Trophoblast cell (in vitro differentiated cells and primary cell): ENCODE measurements around the gene PXDN.

ENCODE experiments used
- DNase-seq, 2 donors: peaks; one replicate each; pipeline ENCODE4 v3.0.0-alpha.2; 2016
- H2AFZ ChIP-seq: 2 replicates; pipeline ENCODE4 v1.6.1; 2013; ENCODE audit warnings: low read length, moderate library complexity, mild to moderate bottlenecking; ENCODE audit not compliant: insufficient read depth, poor library complexity
- H2AK5ac ChIP-seq: 2 replicates; pipeline ENCODE4 v1.6.1; 2013; ENCODE audit warnings: mild to moderate bottlenecking, low read length
- H2BK120ac ChIP-seq: 2 replicates; pipeline ENCODE4 v1.6.1; 2013; ENCODE audit warnings: low read length, mild to moderate bottlenecking, moderate library complexity; ENCODE audit not compliant: insufficient read depth, poor library complexity
- H2BK12ac ChIP-seq: 2 replicates; pipeline ENCODE4 v1.6.1; 2013; ENCODE audit warnings: mild to moderate bottlenecking, low read length, moderate library complexity
- H2BK5ac ChIP-seq: 2 replicates; pipeline ENCODE4 v1.6.1; 2013; ENCODE audit warnings: low read length, low read depth, moderate library complexity, mild to moderate bottlenecking; ENCODE audit not compliant: poor library complexity
- H3K14ac ChIP-seq: 2 replicates; pipeline ENCODE4 v1.6.1; 2013; ENCODE audit warnings: mild to moderate bottlenecking, low read length
- H3K18ac ChIP-seq: 2 replicates; pipeline ENCODE4 v1.6.1; 2013; ENCODE audit warnings: mild to moderate bottlenecking, low read length
- H3K23ac ChIP-seq: 2 replicates; pipeline ENCODE4 v1.6.1; 2013; ENCODE audit warnings: low read length
- H3K27ac ChIP-seq: 2 replicates; pipeline ENCODE4 v1.5.1; 2013; ENCODE audit warnings: low read depth, mild to moderate bottlenecking, inconsistent platforms, low read length, moderate library complexity
- H3K27me3 ChIP-seq: 2 replicates; pipeline ENCODE4 v1.6.1; 2013; ENCODE audit warnings: inconsistent platforms, mild to moderate bottlenecking, low read length, moderate library complexity; ENCODE audit not compliant: insufficient read depth
- H3K36me3 ChIP-seq, 2 experiments: 1 replicate in 1 of 2; 2 replicates in 1 of 2; pipeline ENCODE4 v1.6.1; 2013; ENCODE audit warnings: low read length in 2 of 2, mild to moderate bottlenecking in 2 of 2, moderate library complexity in 1 of 2; ENCODE audit not compliant: insufficient read depth in 2 of 2, control insufficient read depth in 1 of 2
- H3K4ac ChIP-seq: 2 replicates; pipeline ENCODE4 v1.6.1; 2013; ENCODE audit warnings: low read depth, mild to moderate bottlenecking, low read length, moderate library complexity
- H3K4me1 ChIP-seq, 2 experiments: 1 replicate in 1 of 2; 2 replicates in 1 of 2; pipeline ENCODE4 v1.6.1; 2013; ENCODE audit warnings: low read length in 2 of 2, mild to moderate bottlenecking in 2 of 2, moderate library complexity in 1 of 2; ENCODE audit not compliant: insufficient read depth in 2 of 2, control insufficient read depth in 1 of 2
- H3K4me2 ChIP-seq: 2 replicates; pipeline ENCODE4 v1.6.1; 2013; ENCODE audit warnings: inconsistent platforms, mild to moderate bottlenecking, low read length, moderate library complexity
- H3K4me3 ChIP-seq: 2 replicates; pipeline ENCODE4 v1.5.1; 2013; ENCODE audit warnings: mild to moderate bottlenecking, low read depth, low read length, inconsistent platforms
- H3K79me1 ChIP-seq: one replicate; pipeline ENCODE4 v1.6.1; 2013; ENCODE audit warnings: low read length
- H3K79me2 ChIP-seq: 2 replicates; pipeline ENCODE4 v1.6.1; 2013; ENCODE audit warnings: low read length, mild to moderate bottlenecking; ENCODE audit not compliant: control insufficient read depth, insufficient read depth, poor library complexity
- H3K9ac ChIP-seq: 2 replicates; pipeline ENCODE4 v1.6.1; 2013; ENCODE audit warnings: mild to moderate bottlenecking, low read length
- H3K9me3 ChIP-seq: 2 replicates; pipeline ENCODE4 v1.6.1; 2013; ENCODE audit warnings: low read depth, mild to moderate bottlenecking, control low read depth, inconsistent platforms, low read length; ENCODE audit not compliant: insufficient read depth
- H4K12ac ChIP-seq: 2 replicates; pipeline ENCODE4 v1.6.1; 2013; ENCODE audit warnings: low read depth, mild to moderate bottlenecking, low read length, moderate library complexity
- H4K8ac ChIP-seq: 2 replicates; pipeline ENCODE4 v1.6.1; 2013; ENCODE audit warnings: low read depth, mild to moderate bottlenecking, low read length, moderate library complexity
- H4K91ac ChIP-seq: one replicate; pipeline ENCODE4 v1.6.1; 2013; ENCODE audit warnings: low read depth, mild to moderate bottlenecking, low read length, moderate library complexity
- WGBS: extraction: QIAGEN DNeasy Blood & Tissue Kit; methylation state at CpG from one replicate; pipeline ENCODE4 v1.1.7; 2013; ENCODE audit warnings: missing lambda C conversion rate; ENCODE audit not compliant: insufficient read length, insufficient coverage; ENCODE audit errors: extremely low coverage; 5-methylcytosine and 5-hydroxymethylcytosine counted together

Gene PXDN

GRCh38 chr2:1742301-1742680, 2.0 kb downstream of the PXDN start:
- Histone ChIP-seq H3K79me1 (peaks cover 29% of the 10 kb centered on the region), H2BK12ac (no peak overlapping the region), H4K12ac (no peak overlapping the region), H2BK5ac (peak overlapping the region; percentile 13), H2BK120ac (no peak overlapping the region), H3K14ac (no peak overlapping the region), H3K9me3 (peaks cover 10% of the 10 kb centered on the region), H4K91ac (peak overlapping the region; percentile 5), H3K27ac (peak overlapping the region; percentile 96), H3K4me2 (peak overlapping the region; percentile 91), H3K4ac (peak overlapping the region; percentile 59), H2AFZ (no peak overlapping the region), H3K79me2 (peaks cover 25% of the 10 kb centered on the region), H3K36me3 (peaks cover 8 to 10% of the 10 kb centered on the region in 2 experiments), H3K4me3 (no peak overlapping the region), H3K18ac (no peak overlapping the region), H3K27me3 (no peaks in the 10 kb centered on the region), H3K4me1 (peaks cover 27 to 32% of the 10 kb centered on the region in 2 experiments), H4K8ac (no peak overlapping the region), H2AK5ac (no peak overlapping the region), H3K23ac (no peak overlapping the region), H3K9ac (no peak overlapping the region)
- no peak for DNase-seq
- no CpG with 5 or more reads among the region's 13 CpGs for WGBS

- H3K27ac ChIP-seq: peak overlapping the region; percentile 96
- H3K23ac ChIP-seq: no peak overlapping the region
- peak overlapping the region; percentile 10 for H4K8ac ChIP-seq
- H3K18ac ChIP-seq: peak overlapping the region; percentile 19
- no peak overlapping the region for H3K9ac ChIP-seq
- H3K4me2 ChIP-seq: peak overlapping the region; percentile 91
- peaks cover 8% of the 10 kb centered on the region for H3K9me3 ChIP-seq
- DNase-seq: no peak
- H3K4me1 ChIP-seq: peaks cover 30 to 34% of the 10 kb centered on the region in 2 experiments
- H3K79me1 ChIP-seq: peaks cover 29% of the 10 kb centered on the region
- H3K79me2 ChIP-seq: peaks cover 25% of the 10 kb centered on the region
- no peak overlapping the region for H4K12ac ChIP-seq
- no peaks in the 10 kb centered on the region for H3K27me3 ChIP-seq
- H2AK5ac ChIP-seq: no peak overlapping the region
- no peak overlapping the region for H3K4me3 ChIP-seq
- H2BK12ac ChIP-seq: no peak overlapping the region
- H3K4ac ChIP-seq: peak overlapping the region; percentile 59
- H3K36me3 ChIP-seq: peaks cover 8 to 10% of the 10 kb centered on the region in 2 experiments
- H4K91ac ChIP-seq: peak overlapping the region; percentile 5
- no peak overlapping the region for H2AFZ ChIP-seq
- no CpG with 5 or more reads among the region's 14 CpGs for WGBS
- peak overlapping the region; percentile 8 for H3K14ac ChIP-seq
- no peak overlapping the region for H2BK5ac ChIP-seq
- H2BK120ac ChIP-seq: no peak overlapping the region
These were observed 2.5 kb downstream of the PXDN start for GRCh38 chr2:1741851-1742250.

- Histone ChIP-seq H3K4me2 (no peak overlapping the region), H3K4me1 (peaks cover 31 to 35% of the 10 kb centered on the region in 2 experiments), H4K8ac (no peak overlapping the region), H3K27me3 (no peaks in the 10 kb centered on the region), H3K4me3 (no peak overlapping the region), H3K9ac (no peak overlapping the region), H4K12ac (no peak overlapping the region), H4K91ac (peak overlapping the region; percentile 22), H3K9me3 (peaks cover 2% of the 10 kb centered on the region), H3K79me1 (peaks cover 29% of the 10 kb centered on the region), H2AFZ (no peak overlapping the region), H3K18ac (peak overlapping the region; percentile 55), H2AK5ac (no peak overlapping the region), H3K23ac (no peak overlapping the region), H2BK120ac (no peak overlapping the region), H3K79me2 (peaks cover 25% of the 10 kb centered on the region), H3K27ac (no peak overlapping the region), H3K14ac (peak overlapping the region; percentile 3), H3K4ac (peak overlapping the region; percentile 60), H2BK5ac (no peak overlapping the region), H2BK12ac (peak overlapping the region; percentile 9), H3K36me3 (peaks cover 8 to 10% of the 10 kb centered on the region in 2 experiments)
- WGBS: no CpG with 5 or more reads among the region's 24 CpGs
- no peak for DNase-seq
These were observed 3.4 kb downstream of the PXDN start for GRCh38 chr2:1740716-1741589.

GRCh38 chr2:1739961-1740715, 4.2 kb downstream of the PXDN start:
- no peak overlapping the region for H3K4me2 ChIP-seq
- H2BK120ac ChIP-seq: no peak overlapping the region
- H4K8ac ChIP-seq: no peak overlapping the region
- peak overlapping the region; percentile 3 for H3K14ac ChIP-seq
- peak overlapping the region; percentile 55 for H3K18ac ChIP-seq
- H3K4ac ChIP-seq: peak overlapping the region; percentile 60
- no peak overlapping the region for H3K27ac ChIP-seq
- H4K12ac ChIP-seq: no peak overlapping the region
- H3K27me3 ChIP-seq: no peaks in the 10 kb centered on the region
- H3K9me3 ChIP-seq: peaks cover 2% of the 10 kb centered on the region
- H4K91ac ChIP-seq: peak overlapping the region; percentile 22
- no peak for DNase-seq
- H3K23ac ChIP-seq: no peak overlapping the region
- peaks cover 31 to 33% of the 10 kb centered on the region in 2 experiments for H3K4me1 ChIP-seq
- no peak overlapping the region for H3K9ac ChIP-seq
- H3K79me1 ChIP-seq: peaks cover 29% of the 10 kb centered on the region
- H2AFZ ChIP-seq: no peak overlapping the region
- H2BK12ac ChIP-seq: no peak overlapping the region
- H2AK5ac ChIP-seq: peak overlapping the region; percentile 16
- H3K4me3 ChIP-seq: no peak overlapping the region
- WGBS: no CpG with 5 or more reads among the region's 22 CpGs
- H2BK5ac ChIP-seq: no peak overlapping the region
- H3K79me2 ChIP-seq: peaks cover 25% of the 10 kb centered on the region
- peaks cover 4 to 10% of the 10 kb centered on the region in 2 experiments for H3K36me3 ChIP-seq
